ENCODE results near the gene GSK3A.

GRCh38 chr19:42200116-42200715 lies 42.2 kb downstream of the GSK3A start:
- no peak for TF ChIP-seq CTCF (IDR thresholded peaks at IDR 0.05)
- no peak for TF ChIP-seq POLR2A (IDR thresholded peaks at IDR 0.05)

Data from body of pancreas (tissue), 4 donors.